ENCODE results near the gene NME8. TPM values are rescaled to one million over a fixed set of nuclear protein-coding genes. Genes with fewer than 3 reads are reported as not detected.

The NME8 gene
- total and polyA plus RNA-seq, 9 donors: not detected

GRCh38 chr7:37832194-37832593 lies 16.2 kb upstream of the NME8 start:
- no peaks in the 10 kb centered on the region for H3K4me1 ChIP-seq (ENCODE audit: insufficient read depth)
- H3K27ac ChIP-seq: no peak overlapping the region
- intact Hi-C loops (cut with DNase I): loop anchor here in 2 of 4 donors (5.0 to 10.0 kb wide), 2 partner anchors 620 to 627 kb away; no protein-coding TSS in a partner anchor
- no peaks in the 10 kb centered on the region for H3K27me3 ChIP-seq
- H3K4me3 ChIP-seq: no peak overlapping the region
- no peak for TF ChIP-seq EP300 (IDR thresholded peaks at IDR 0.05)
- TF ChIP-seq CTCF (IDR thresholded peaks at IDR 0.05): peak in 1 of 3 donors; percentile 13
- WGBS, 3 donors: 2 to 15% (median 6%) methylated on average over 4 of the region's 4 CpGs
- H3K9me3 ChIP-seq: no peaks in the 10 kb centered on the region
- DNase-seq: peak; percentile 69 to 92 (median 81)
- H3K36me3 ChIP-seq: no peaks in the 10 kb centered on the region

GRCh38 chr7:37833107-37833817 lies 15.1 kb upstream of the NME8 start:
- H3K9me3 ChIP-seq: no peaks in the 10 kb centered on the region
- H3K27me3 ChIP-seq: no peaks in the 10 kb centered on the region
- intact Hi-C loops (cut with DNase I): loop anchor here in 2 of 4 donors (5.0 to 10.0 kb wide), 2 partner anchors 621 to 628 kb away; no protein-coding TSS in a partner anchor
- H3K27ac ChIP-seq: no peak overlapping the region
- no peaks in the 10 kb centered on the region for H3K36me3 ChIP-seq
- WGBS, 3 donors: 27 to 32% (median 29%) methylated on average over 21 of the region's 21 CpGs
- peak; percentile 27 to 48 (median 38) for DNase-seq
- no peaks in the 10 kb centered on the region for H3K4me1 ChIP-seq (ENCODE audit: insufficient read depth)
- TF ChIP-seq POLR2A (IDR thresholded peaks at IDR 0.05): no peak
- TF ChIP-seq CTCF (IDR thresholded peaks at IDR 0.05): peak; percentile 37 to 58 (median 55)
- peak overlapping the region; percentile 25 for H3K4me3 ChIP-seq

- Histone ChIP-seq H3K4me1 (ENCODE audit: insufficient read depth) (no peaks in the 10 kb centered on the region), H3K27me3 (no peaks in the 10 kb centered on the region), H3K4me3 (no peak overlapping the region), H3K27ac (no peak overlapping the region), H3K9me3 (no peaks in the 10 kb centered on the region), H3K36me3 (no peaks in the 10 kb centered on the region)
- DNase-seq: no peak
- 15 to 25% (median 24%) methylated on average over 3 of the region's 3 CpGs for WGBS, 3 donors
- intact Hi-C loops (cut with DNase I): loop anchor here in 2 of 4 donors (5.0 to 10.0 kb wide), 2 partner anchors 621 to 629 kb away; no protein-coding TSS in a partner anchor
- no peak for TF ChIP-seq EP300 (IDR thresholded peaks at IDR 0.05)
- no peak for TF ChIP-seq POLR2A (IDR thresholded peaks at IDR 0.05)
- no peak for TF ChIP-seq CTCF (IDR thresholded peaks at IDR 0.05)
Observed at GRCh38 chr7:37833818-37834146, 14.6 kb upstream of the NME8 start.

GRCh38 chr7:37853468-37853867 lies 5.1 kb downstream of the NME8 start:
- Histone ChIP-seq H3K36me3 (no peaks in the 10 kb centered on the region), H3K9me3 (no peaks in the 10 kb centered on the region), H3K4me1 (ENCODE audit: insufficient read depth) (no peaks in the 10 kb centered on the region), H3K27me3 (no peaks in the 10 kb centered on the region), H3K27ac (no peak overlapping the region), H3K4me3 (no peak overlapping the region)
- DNase-seq: no peak
- WGBS, 3 donors: 27 to 41% (median 39%) methylated on average over 2 of the region's 2 CpGs
- TF ChIP-seq EP300 (IDR thresholded peaks at IDR 0.05) (no peak), CTCF (IDR thresholded peaks at IDR 0.05) (no peak), POLR2A (IDR thresholded peaks at IDR 0.05) (no peak)
- intact Hi-C loops (cut with DNase I): no loop called here

Measured in ovary (tissue), 9 donors.